NCI-H1417 (cell line): ENCODE results near the gene CNTLN.
"Not testable (repeated sequence)": the region's sequence is repeated elsewhere in the genome, so short reads cannot be mapped to it uniquely, and the experiment has no call there.

Experiments
- DNase-seq, 3 experiments: peaks; one replicate each; lab custom pipeline; 2025; lab: John Stamatoyannopoulos, UW

The CNTLN gene

GRCh38 chr9:17134396-17135294 is at the start of gene CNTLN:
Gene CNTLN (plus strand): TSS chr9:17135040. CDS start chr9:17135066, 26 bp downstream.
- peak; percentile 80 to 92 (median 91) for DNase-seq

- no peak for DNase-seq
Observed at GRCh38 chr9:17088566-17088965, 46.3 kb upstream of the CNTLN start.

- DNase-seq: no peak
Observed at GRCh38 chr9:17090041-17090440, 44.8 kb upstream of the CNTLN start.

- peak; percentile 7 to 64 (median 58) for DNase-seq
Observed at GRCh38 chr9:17116400-17116837, 18.4 kb upstream of the CNTLN start.

GRCh38 chr9:17117372-17117771 is 17.5 kb upstream of the CNTLN start:
- DNase-seq: no peak

- DNase-seq: no peak
Observed at GRCh38 chr9:17120203-17120602, 14.6 kb upstream of the CNTLN start.

GRCh38 chr9:17121264-17121663 is 13.6 kb upstream of the CNTLN start:
- no peak for DNase-seq

GRCh38 chr9:17130291-17130690 is 4.5 kb upstream of the CNTLN start:
- no peak for DNase-seq

- no peak for DNase-seq
Observed at GRCh38 chr9:17130725-17131124, 4.1 kb upstream of the CNTLN start.

GRCh38 chr9:17131494-17131893 is 3.3 kb upstream of the CNTLN start:
- no peak for DNase-seq

- DNase-seq: peak; percentile 27 to 81 (median 74)
Observed at GRCh38 chr9:17135295-17136160, 688 bp downstream of the CNTLN start.

GRCh38 chr9:17137566-17137965 is 2.7 kb downstream of the CNTLN start:
- no peak for DNase-seq

- peak in 1 of 3 experiments; percentile 1 for DNase-seq
Observed at GRCh38 chr9:17138503-17138902, 3.7 kb downstream of the CNTLN start.

- DNase-seq: no peak
Observed at GRCh38 chr9:17140418-17140817, 5.6 kb downstream of the CNTLN start.

- DNase-seq: no peak
Observed at GRCh38 chr9:17148324-17148723, 13.5 kb downstream of the CNTLN start.

GRCh38 chr9:17159469-17159868 is 24.6 kb downstream of the CNTLN start:
- no peak for DNase-seq

- DNase-seq: no peak
Observed at GRCh38 chr9:17160327-17160726, 25.5 kb downstream of the CNTLN start.

GRCh38 chr9:17165764-17166163 is 30.9 kb downstream of the CNTLN start:
- no peak for DNase-seq

- no peak for DNase-seq
Observed at GRCh38 chr9:17166346-17166745, 31.5 kb downstream of the CNTLN start.

- no peak for DNase-seq
Observed at GRCh38 chr9:17171309-17172094, 36.7 kb downstream of the CNTLN start.

- DNase-seq: not testable (repeated sequence)
Observed at GRCh38 chr9:17177496-17177895, 42.7 kb downstream of the CNTLN start.

GRCh38 chr9:17185481-17186029 is 50.7 kb downstream of the CNTLN start:
- no peak for DNase-seq
